Erythroblast (primary cell): ENCODE results near the gene PCDHB4.

Experiments
- GATA1 ChIP-seq: IDR thresholded peaks from 2 replicates; pipeline ENCODE4 v1.6.1; 2011; ENCODE audit warnings: low read depth, mild to moderate bottlenecking, control low read depth, low read length, moderate library complexity
- POLR2A ChIP-seq: IDR thresholded peaks from 2 replicates; pipeline ENCODE4 v1.6.1; 2011; ENCODE audit warnings: mild to moderate bottlenecking, low read length

GRCh38 chr5:141094481-141095262 is 26.9 kb upstream of the PCDHB4 start, which contains the start of gene PCDHB2:
- TF ChIP-seq POLR2A (no peak), GATA1 (no peak)
